ENCODE measurements around the gene FBLIM1.

Gene FBLIM1

DNA sequence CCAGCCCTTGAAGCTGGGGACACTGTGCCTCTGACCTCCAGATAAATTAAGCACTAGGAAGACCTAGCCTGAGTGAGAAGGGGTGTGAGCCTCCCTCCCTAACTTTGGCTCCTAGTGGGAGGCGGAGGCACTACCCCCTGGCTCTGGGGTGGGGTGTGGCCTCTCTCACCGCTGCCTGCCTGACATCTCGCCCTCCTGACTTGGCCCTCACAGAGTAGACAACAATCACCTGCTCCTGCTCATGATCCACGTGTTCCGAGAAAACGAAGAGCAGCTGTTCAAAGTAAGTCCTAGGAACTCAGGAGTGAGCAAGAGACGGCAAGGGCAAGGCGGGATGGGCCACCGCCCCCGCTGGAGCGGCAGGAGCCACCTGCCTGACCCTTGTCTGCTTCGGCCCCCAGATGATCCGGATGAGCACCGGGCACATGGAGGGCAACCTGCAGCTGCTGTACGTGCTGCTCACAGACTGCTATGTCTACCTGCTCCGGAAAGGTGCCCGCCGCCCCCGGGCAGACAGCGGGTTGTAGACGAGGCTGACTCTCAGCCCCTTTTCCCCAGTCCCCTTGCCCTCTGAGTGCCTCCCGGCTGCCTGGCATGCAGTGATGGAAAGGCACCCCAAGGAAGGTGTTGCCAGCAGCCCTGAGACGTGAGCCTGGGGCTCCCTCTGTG, 30.6 kb upstream of the FBLIM1 start:
- no peaks in the 10 kb centered on the region for H3K9me3 ChIP-seq (replicated peaks in 1 of 2; ENCODE audit: control insufficient read depth in 2 of 2, insufficient read depth in 1 of 2, low read depth in 1 of 2, low read length in 2 of 2)
- H3K36me3 ChIP-seq (replicated peaks in 1 of 2; ENCODE audit: control insufficient read depth in 2 of 2, insufficient read depth in 2 of 2, low read length in 2 of 2), result peaks cover 61 to 89% of the 10 kb centered on the region in 2 donors
- H3K18ac ChIP-seq (ENCODE audit: low read length), result no peak overlapping the region
- no peaks in the 10 kb centered on the region for H3K27me3 ChIP-seq (ENCODE audit: control insufficient read depth in 3 of 3, insufficient read depth in 3 of 3, low read depth in 1 of 3, low read length in 3 of 3)
- H3K9ac ChIP-seq (ENCODE audit: low read depth, low read length, poor library complexity), result no peak overlapping the region
- no peak overlapping the region for H2AFZ ChIP-seq (ENCODE audit: low read length)
- H3K27ac ChIP-seq (replicated peaks; ENCODE audit: low read length), result no peak overlapping the region
- H2AK5ac ChIP-seq (ENCODE audit: low read depth, low read length), result no peak overlapping the region
- no peak overlapping the region for H4K8ac ChIP-seq (ENCODE audit: low read depth, low read length)
- no peak for DNase-seq (ENCODE audit: low spot score)
- no peak overlapping the region for H2BK12ac ChIP-seq (ENCODE audit: low read length)
- peak overlapping the region; percentile 68 for H2BK5ac ChIP-seq (ENCODE audit: low read length)
- no peak overlapping the region for H3K14ac ChIP-seq (ENCODE audit: low read length)
- H3K4me3 ChIP-seq (ENCODE audit: low read length in 2 of 2), result no peak overlapping the region
- no peaks in the 10 kb centered on the region for H3K4me1 ChIP-seq (ENCODE audit: control insufficient read depth in 2 of 2, insufficient read depth in 1 of 2, low read depth in 1 of 2, low read length in 2 of 2)
- H2BK15ac ChIP-seq (ENCODE audit: low read length), result no peak overlapping the region
- WGBS, 2 donors (ENCODE audit: extremely low coverage in 2 of 2, insufficient read length in 2 of 2, insufficient replicate concordance in 1 of 2), result no CpG with 5 or more reads among the region's 23 CpGs
- no peak overlapping the region for H2BK120ac ChIP-seq (ENCODE audit: low read depth, low read length)
- peaks cover 2% of the 10 kb centered on the region for H3K79me1 ChIP-seq (ENCODE audit: low read depth, low read length)
- H3K23ac ChIP-seq (ENCODE audit: low read depth, low read length, poor library complexity), result no peak overlapping the region
- H4K91ac ChIP-seq (ENCODE audit: low read depth, low read length, poor library complexity), result no peak overlapping the region
- no peak overlapping the region for H3K4ac ChIP-seq (ENCODE audit: low read length)
- no peak overlapping the region for H3K4me2 ChIP-seq (ENCODE audit: insufficient read depth, low read length, poor library complexity, severe bottlenecking)

DNA sequence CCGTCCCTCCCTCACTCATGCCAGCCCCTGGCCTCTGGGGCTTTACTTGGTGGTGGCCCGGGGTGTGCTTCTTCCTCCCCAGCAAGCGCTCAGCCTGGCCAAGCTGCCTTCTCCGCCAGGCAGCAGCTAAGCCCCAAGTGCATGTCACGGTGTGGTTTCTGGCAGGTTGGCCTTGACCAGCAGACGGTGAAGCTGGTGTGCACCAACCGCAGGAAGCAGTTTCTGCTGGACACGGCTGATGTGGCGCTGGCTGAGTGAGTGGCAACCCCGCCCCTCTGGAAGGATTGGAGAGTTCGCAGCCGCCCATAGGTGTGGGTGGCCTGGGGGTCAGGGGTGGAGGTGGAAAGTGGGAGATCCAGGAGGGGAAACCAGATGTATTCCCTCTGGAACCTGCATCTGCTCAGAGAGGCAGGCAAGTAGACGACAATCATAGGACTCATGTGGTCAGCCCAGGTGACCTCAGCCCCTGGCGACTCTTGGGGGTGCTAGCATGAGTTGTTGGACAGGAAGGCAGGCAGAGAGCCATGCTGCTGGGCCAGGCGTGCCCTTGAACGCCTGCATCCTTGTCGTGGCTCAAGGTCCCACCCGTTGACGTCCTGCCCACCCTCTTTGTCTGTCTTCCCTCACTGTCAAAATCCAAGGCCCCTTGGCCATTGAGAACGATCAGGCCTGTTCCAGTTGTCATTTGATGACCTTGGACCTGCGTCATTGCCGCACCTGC, 29.5 kb upstream of the FBLIM1 start:
- Histone ChIP-seq H3K4me2 (ENCODE audit: insufficient read depth, low read length, poor library complexity, severe bottlenecking) (no peak overlapping the region), H3K79me1 (ENCODE audit: low read depth, low read length) (peaks cover 3% of the 10 kb centered on the region), H3K4me3 (ENCODE audit: low read length in 2 of 2) (peak overlapping the region in 1 of 2 donors; percentile 5), H3K27ac (replicated peaks; ENCODE audit: low read length) (no peak overlapping the region), H3K9ac (ENCODE audit: low read depth, low read length, poor library complexity) (peak overlapping the region; percentile 80), H2BK12ac (ENCODE audit: low read length) (no peak overlapping the region), H2BK120ac (ENCODE audit: low read depth, low read length) (no peak overlapping the region), H2AFZ (ENCODE audit: low read length) (no peak overlapping the region), H3K36me3 (replicated peaks in 1 of 2; ENCODE audit: control insufficient read depth in 2 of 2, insufficient read depth in 2 of 2, low read length in 2 of 2) (peaks cover 69 to 94% of the 10 kb centered on the region in 2 donors), H3K18ac (ENCODE audit: low read length) (no peak overlapping the region), H3K23ac (ENCODE audit: low read depth, low read length, poor library complexity) (no peak overlapping the region), H3K14ac (ENCODE audit: low read length) (no peak overlapping the region), H2BK15ac (ENCODE audit: low read length) (no peak overlapping the region), H3K4me1 (ENCODE audit: control insufficient read depth in 2 of 2, insufficient read depth in 1 of 2, low read depth in 1 of 2, low read length in 2 of 2) (no peaks in the 10 kb centered on the region), H2AK5ac (ENCODE audit: low read depth, low read length) (no peak overlapping the region), H4K8ac (ENCODE audit: low read depth, low read length) (no peak overlapping the region), H3K27me3 (ENCODE audit: control insufficient read depth in 3 of 3, insufficient read depth in 3 of 3, low read depth in 1 of 3, low read length in 3 of 3) (no peaks in the 10 kb centered on the region), H3K9me3 (replicated peaks in 1 of 2; ENCODE audit: control insufficient read depth in 2 of 2, insufficient read depth in 1 of 2, low read depth in 1 of 2, low read length in 2 of 2) (no peaks in the 10 kb centered on the region), H4K91ac (ENCODE audit: low read depth, low read length, poor library complexity) (no peak overlapping the region), H3K4ac (ENCODE audit: low read length) (no peak overlapping the region), H2BK5ac (ENCODE audit: low read length) (peak overlapping the region; percentile 68)
- WGBS, 2 donors (ENCODE audit: extremely low coverage in 2 of 2, insufficient read length in 2 of 2, insufficient replicate concordance in 1 of 2), result no CpG with 5 or more reads among the region's 22 CpGs
- no peak for DNase-seq (ENCODE audit: low spot score)

DNA sequence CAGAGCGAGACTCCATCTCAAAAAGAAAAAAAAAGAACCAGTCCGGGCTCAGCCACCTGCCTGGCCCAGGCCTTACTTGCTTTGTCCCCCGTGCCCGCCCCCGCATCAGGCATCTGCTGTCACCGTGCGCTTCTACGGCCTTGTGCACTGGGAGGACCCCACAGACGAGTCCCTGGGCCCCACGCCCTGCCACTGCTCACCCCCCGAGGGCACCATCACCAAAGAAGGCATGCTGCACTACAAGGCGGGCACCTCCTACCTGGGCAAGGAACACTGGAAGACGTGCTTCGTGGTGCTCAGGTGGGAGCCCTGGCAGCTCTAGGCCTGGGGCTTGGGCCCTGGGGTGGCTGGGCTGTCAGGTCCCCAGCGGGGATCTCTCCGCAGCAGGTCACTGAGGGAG, 28.2 kb upstream of the FBLIM1 start:
- H3K23ac ChIP-seq (ENCODE audit: low read depth, low read length, poor library complexity), result no peak overlapping the region
- H3K36me3 ChIP-seq (replicated peaks in 1 of 2; ENCODE audit: control insufficient read depth in 2 of 2, insufficient read depth in 2 of 2, low read length in 2 of 2), result peaks cover 70 to 96% of the 10 kb centered on the region in 2 donors
- whole genome bisulfite sequencing, 2 donors (ENCODE audit: extremely low coverage in 2 of 2, insufficient read length in 2 of 2, insufficient replicate concordance in 1 of 2), result no CpG with 5 or more reads among the region's 16 CpGs
- no peak overlapping the region for H3K4me2 ChIP-seq (ENCODE audit: insufficient read depth, low read length, poor library complexity, severe bottlenecking)
- no peak overlapping the region for H4K91ac ChIP-seq (ENCODE audit: low read depth, low read length, poor library complexity)
- H3K4me1 ChIP-seq (ENCODE audit: control insufficient read depth in 2 of 2, insufficient read depth in 1 of 2, low read depth in 1 of 2, low read length in 2 of 2), result no peaks in the 10 kb centered on the region
- no peaks in the 10 kb centered on the region for H3K9me3 ChIP-seq (replicated peaks in 1 of 2; ENCODE audit: control insufficient read depth in 2 of 2, insufficient read depth in 1 of 2, low read depth in 1 of 2, low read length in 2 of 2)
- no peaks in the 10 kb centered on the region for H3K27me3 ChIP-seq (ENCODE audit: control insufficient read depth in 3 of 3, insufficient read depth in 3 of 3, low read depth in 1 of 3, low read length in 3 of 3)
- H2BK15ac ChIP-seq (ENCODE audit: low read length), result no peak overlapping the region
- DNase-seq (ENCODE audit: low spot score), result no peak
- H4K8ac ChIP-seq (ENCODE audit: low read depth, low read length), result peak overlapping the region; percentile 43
- no peak overlapping the region for H3K14ac ChIP-seq (ENCODE audit: low read length)
- no peak overlapping the region for H2BK12ac ChIP-seq (ENCODE audit: low read length)
- no peak overlapping the region for H3K18ac ChIP-seq (ENCODE audit: low read length)
- H3K4me3 ChIP-seq (ENCODE audit: low read length in 2 of 2), result no peak overlapping the region
- H3K4ac ChIP-seq (ENCODE audit: low read length), result no peak overlapping the region
- no peak overlapping the region for H2BK5ac ChIP-seq (ENCODE audit: low read length)
- peaks cover 3% of the 10 kb centered on the region for H3K79me1 ChIP-seq (ENCODE audit: low read depth, low read length)
- H2AK5ac ChIP-seq (ENCODE audit: low read depth, low read length), result no peak overlapping the region
- H3K9ac ChIP-seq (ENCODE audit: low read depth, low read length, poor library complexity), result no peak overlapping the region
- no peak overlapping the region for H3K27ac ChIP-seq (replicated peaks; ENCODE audit: low read length)
- no peak overlapping the region for H2AFZ ChIP-seq (ENCODE audit: low read length)
- no peak overlapping the region for H2BK120ac ChIP-seq (ENCODE audit: low read depth, low read length)

DNA sequence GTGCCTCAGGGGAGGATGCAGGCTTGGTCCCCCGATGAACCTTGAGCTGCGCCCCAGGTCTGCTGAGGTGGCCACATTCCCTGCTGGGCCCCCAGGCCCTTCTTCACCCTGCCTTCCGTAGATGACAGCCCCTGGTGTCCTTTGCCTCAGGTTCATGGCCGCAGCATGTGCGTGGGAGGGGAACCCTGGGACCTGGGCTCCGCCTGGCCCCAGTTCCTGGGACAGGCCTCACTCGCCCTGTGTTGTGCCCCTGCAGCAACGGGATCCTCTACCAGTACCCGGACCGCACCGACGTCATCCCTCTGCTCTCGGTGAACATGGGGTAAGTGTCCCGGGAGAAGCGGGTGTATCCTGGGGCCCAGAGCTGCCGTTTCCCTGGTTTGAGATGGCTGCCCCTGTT, 27.7 kb upstream of the FBLIM1 start:
- peaks cover 4% of the 10 kb centered on the region for H3K79me1 ChIP-seq (ENCODE audit: low read depth, low read length)
- H3K4me3 ChIP-seq (ENCODE audit: low read length in 2 of 2), result no peak overlapping the region
- H3K9ac ChIP-seq (ENCODE audit: low read depth, low read length, poor library complexity), result no peak overlapping the region
- no peak overlapping the region for H3K27ac ChIP-seq (replicated peaks; ENCODE audit: low read length)
- peaks cover 0 to 1% of the 10 kb centered on the region in 2 donors for H3K4me1 ChIP-seq (ENCODE audit: control insufficient read depth in 2 of 2, insufficient read depth in 1 of 2, low read depth in 1 of 2, low read length in 2 of 2)
- H2AFZ ChIP-seq (ENCODE audit: low read length), result no peak overlapping the region
- no peak overlapping the region for H2AK5ac ChIP-seq (ENCODE audit: low read depth, low read length)
- no peaks in the 10 kb centered on the region for H3K9me3 ChIP-seq (replicated peaks in 1 of 2; ENCODE audit: control insufficient read depth in 2 of 2, insufficient read depth in 1 of 2, low read depth in 1 of 2, low read length in 2 of 2)
- H4K91ac ChIP-seq (ENCODE audit: low read depth, low read length, poor library complexity), result no peak overlapping the region
- H3K4ac ChIP-seq (ENCODE audit: low read length), result no peak overlapping the region
- H2BK120ac ChIP-seq (ENCODE audit: low read depth, low read length), result no peak overlapping the region
- H3K23ac ChIP-seq (ENCODE audit: low read depth, low read length, poor library complexity), result peak overlapping the region; percentile 3
- no peak for DNase-seq (ENCODE audit: low spot score)
- H3K36me3 ChIP-seq (replicated peaks in 1 of 2; ENCODE audit: control insufficient read depth in 2 of 2, insufficient read depth in 2 of 2, low read length in 2 of 2), result peaks cover 68 to 94% of the 10 kb centered on the region in 2 donors
- whole genome bisulfite sequencing, 2 donors (ENCODE audit: extremely low coverage in 2 of 2, insufficient read length in 2 of 2, insufficient replicate concordance in 1 of 2), result no CpG with 5 or more reads among the region's 16 CpGs
- H3K18ac ChIP-seq (ENCODE audit: low read length), result no peak overlapping the region
- H2BK5ac ChIP-seq (ENCODE audit: low read length), result peak overlapping the region; percentile 53
- no peak overlapping the region for H4K8ac ChIP-seq (ENCODE audit: low read depth, low read length)
- H3K27me3 ChIP-seq (ENCODE audit: control insufficient read depth in 3 of 3, insufficient read depth in 3 of 3, low read depth in 1 of 3, low read length in 3 of 3), result no peaks in the 10 kb centered on the region
- no peak overlapping the region for H3K4me2 ChIP-seq (ENCODE audit: insufficient read depth, low read length, poor library complexity, severe bottlenecking)
- no peak overlapping the region for H2BK12ac ChIP-seq (ENCODE audit: low read length)
- H2BK15ac ChIP-seq (ENCODE audit: low read length), result no peak overlapping the region
- H3K14ac ChIP-seq (ENCODE audit: low read length), result peak overlapping the region; percentile 21
